HG03025 (cell line): ENCODE measurements around the gene PNMA8B.

Experiments
- ATAC-seq: cut with Tn5 transposase; IDR thresholded peaks from one replicate; pipeline ENCODE4 v1.9.1; 2021; ENCODE audit warnings: mild to moderate bottlenecking, moderate library complexity; ENCODE audit not compliant: unreplicated experiment, low FRiP score

Gene PNMA8B

DNA sequence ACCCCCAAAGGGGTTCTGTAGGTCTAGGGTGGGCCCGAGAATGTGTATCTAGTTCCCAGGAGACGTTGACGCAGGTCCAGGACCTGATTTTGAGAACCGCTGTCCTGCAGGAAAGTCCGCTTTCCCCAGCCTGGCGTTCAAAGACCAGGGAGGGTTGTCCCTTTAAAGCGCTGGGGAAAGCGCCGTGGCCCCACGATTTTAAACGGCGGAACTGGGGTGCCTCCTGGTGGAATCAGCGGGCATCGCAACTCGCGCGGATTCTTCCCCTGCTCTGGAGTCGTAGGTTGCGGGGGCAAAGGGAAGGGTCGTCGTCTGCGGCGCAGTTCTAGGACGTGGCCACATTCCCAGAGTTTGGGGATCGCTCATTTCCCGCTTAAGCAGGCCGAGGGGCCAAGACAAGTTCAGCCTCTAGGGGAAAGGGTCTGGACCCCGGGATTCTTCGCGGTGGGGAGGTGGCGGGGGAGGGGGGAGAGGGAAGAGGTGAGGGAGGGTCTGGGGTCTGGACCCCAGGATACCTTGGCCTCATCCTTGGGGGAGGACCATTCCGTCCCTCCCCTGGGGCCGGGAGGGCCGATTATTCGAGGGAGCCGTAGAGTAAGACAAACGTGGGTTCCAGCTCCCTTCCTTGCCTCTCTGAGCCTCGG lies 7.7 kb downstream of the PNMA8B start:
- ATAC-seq: no peak

DNA sequence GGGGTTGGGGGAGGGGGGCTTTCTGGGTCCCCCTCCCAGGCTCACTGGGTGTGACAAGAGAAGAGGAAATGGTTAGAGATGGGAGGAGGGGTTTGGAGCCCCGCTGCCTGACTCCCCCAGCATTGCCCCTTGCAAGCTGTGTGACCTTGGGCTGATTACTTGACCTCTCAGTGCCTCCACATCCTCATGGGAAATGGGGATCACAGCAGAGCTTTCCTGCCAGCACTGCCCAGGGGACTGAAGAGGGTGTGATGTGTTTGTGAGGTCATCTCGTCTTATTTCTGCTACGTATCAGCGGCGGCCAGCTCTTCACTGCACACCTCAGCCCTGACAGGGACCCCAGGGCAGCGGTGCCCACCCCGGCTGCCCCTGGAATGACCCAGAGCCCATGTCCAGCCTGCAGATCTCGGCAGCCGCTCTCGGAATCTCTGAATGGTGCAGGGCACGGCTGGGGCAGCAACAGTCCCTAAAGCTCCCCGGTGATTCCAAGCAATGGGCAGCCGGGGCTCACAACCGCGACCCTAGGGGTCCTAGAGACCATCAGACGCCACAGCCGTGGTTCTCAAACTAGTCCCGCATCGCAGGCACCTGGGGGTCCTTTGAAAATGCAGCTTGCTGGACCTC lies 8.4 kb downstream of the PNMA8B start:
- ATAC-seq: no peak

DNA sequence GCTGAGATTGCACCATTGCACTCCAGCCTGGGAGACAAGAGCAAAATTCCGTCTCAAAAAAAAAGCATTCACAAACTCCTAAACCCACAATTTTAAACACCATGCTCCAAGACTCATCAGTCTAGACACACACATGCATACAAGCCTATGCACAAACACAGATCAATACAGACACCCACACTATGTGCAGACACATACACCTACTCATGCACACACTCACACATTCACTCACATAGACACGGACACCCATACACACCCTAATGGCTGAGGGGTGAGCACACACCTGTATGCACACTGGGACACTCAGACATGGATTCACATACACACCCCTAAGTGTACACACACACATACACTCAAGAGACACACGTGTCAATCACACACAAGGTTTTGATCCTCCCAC lies 9.3 kb downstream of the PNMA8B start:
- ATAC-seq: no peak

- no peak for ATAC-seq
Observed at GRCh38 chr19:46484656-46485055, 11.0 kb downstream of the PNMA8B start.

- ATAC-seq: no peak
Observed at GRCh38 chr19:46482631-46483030, 13.0 kb downstream of the PNMA8B start.

GRCh38 chr19:46481947-46482346 lies 13.7 kb downstream of the PNMA8B start:
- ATAC-seq: no peak

DNA sequence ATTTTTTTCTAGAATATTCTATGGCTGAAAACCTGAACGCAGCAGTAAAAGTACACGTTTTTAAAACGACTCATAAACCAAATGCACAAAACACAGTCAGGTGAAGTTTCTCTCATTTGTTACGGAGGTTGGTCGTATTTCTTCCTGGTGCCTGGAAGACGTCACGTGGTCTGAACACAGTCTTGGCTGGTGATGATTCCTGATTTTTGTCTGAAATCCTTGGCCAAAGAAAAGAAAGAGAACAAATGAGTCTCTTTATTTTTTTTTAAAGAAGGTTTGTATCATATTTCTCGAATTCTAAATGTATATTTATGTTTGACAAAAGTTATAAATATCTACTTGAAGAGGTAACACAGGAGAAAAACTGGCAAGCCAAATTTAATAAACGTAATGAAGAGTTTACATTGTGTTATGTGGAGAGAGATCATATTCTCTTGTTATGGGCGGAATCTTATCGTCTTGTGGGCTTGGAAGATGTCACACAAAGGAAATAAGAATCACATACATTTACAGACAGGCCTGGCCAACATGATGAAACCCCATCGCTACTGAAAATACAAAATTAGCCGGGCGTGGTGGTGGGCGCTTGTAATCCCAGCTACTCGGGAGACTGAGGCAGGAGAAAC lies 14.3 kb downstream of the PNMA8B start:
- no peak for ATAC-seq

GRCh38 chr19:46480415-46480814 lies 15.3 kb downstream of the PNMA8B start:
- ATAC-seq: no peak

- ATAC-seq: no peak
Observed at GRCh38 chr19:46478356-46478986, 17.2 kb downstream of the PNMA8B start.

- ATAC-seq: no peak
Observed at GRCh38 chr19:46475986-46476385, 19.7 kb downstream of the PNMA8B start.

GRCh38 chr19:46474211-46474610 lies 21.5 kb downstream of the PNMA8B start:
- ATAC-seq: no peak

DNA sequence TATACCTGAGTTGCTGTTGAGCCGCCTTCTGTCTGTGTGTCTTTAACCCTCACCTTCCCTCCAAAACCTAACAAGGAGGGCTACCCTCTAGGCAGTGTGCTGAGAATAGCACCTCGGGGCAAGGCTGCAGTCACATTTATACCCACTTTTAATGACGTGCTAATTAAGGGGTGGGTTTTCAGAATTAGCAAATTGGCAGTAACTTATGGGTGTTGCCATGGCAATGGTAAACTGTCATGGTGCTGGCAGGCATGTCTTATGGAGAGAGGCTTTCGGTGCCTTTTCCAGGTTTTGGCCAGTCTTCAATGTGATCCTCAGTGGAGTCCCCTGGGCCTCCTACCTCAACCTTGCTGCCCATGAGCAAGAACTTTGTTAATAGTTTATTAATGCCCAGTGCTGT lies 23.1 kb downstream of the PNMA8B start:
- no peak for ATAC-seq

DNA sequence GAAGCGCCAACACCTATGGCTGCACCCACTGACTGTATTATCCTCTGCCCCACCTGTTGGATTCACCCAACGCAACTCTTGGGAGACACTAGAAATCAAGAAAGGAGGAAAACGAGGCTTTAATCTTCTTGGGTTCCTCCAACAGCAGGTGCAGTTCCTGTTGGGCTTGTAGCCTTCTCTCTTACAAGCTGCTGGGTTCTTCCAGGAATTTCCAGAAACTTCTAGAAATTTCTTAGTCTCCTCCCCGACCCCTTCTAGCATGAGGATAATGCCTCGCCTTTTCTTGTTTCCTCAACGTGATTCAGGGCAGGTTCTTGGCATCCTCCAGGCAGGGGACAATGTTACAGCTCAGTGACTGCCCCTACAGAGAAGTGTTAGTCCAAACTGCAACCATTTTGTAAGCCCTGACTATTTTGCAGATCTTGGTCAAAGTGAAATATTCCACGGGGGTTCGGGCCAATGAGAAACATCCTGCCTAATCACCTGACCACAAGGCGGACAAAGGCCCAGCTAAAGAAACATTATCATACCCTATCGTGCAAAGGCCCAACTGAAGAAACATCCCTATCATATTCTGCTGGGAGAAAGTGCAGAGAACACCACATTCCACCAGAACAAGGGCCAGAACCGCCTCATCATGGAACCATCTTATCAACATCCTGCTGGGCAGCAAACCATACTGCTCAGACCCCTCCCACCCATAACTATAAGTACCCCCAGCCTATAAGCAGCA lies 23.7 kb downstream of the PNMA8B start:
- ATAC-seq: no peak

GRCh38 chr19:46471116-46471733 lies 24.4 kb downstream of the PNMA8B start, which contains the start of gene PNMA8A:
TSS of gene PNMA8A (minus strand) at chr19:46471563. CDS start at chr19:46471035, 528 bp downstream.
- ATAC-seq: no peak

- ATAC-seq: no peak
Observed at GRCh38 chr19:46470376-46470775, 25.3 kb downstream of the PNMA8B start.

DNA sequence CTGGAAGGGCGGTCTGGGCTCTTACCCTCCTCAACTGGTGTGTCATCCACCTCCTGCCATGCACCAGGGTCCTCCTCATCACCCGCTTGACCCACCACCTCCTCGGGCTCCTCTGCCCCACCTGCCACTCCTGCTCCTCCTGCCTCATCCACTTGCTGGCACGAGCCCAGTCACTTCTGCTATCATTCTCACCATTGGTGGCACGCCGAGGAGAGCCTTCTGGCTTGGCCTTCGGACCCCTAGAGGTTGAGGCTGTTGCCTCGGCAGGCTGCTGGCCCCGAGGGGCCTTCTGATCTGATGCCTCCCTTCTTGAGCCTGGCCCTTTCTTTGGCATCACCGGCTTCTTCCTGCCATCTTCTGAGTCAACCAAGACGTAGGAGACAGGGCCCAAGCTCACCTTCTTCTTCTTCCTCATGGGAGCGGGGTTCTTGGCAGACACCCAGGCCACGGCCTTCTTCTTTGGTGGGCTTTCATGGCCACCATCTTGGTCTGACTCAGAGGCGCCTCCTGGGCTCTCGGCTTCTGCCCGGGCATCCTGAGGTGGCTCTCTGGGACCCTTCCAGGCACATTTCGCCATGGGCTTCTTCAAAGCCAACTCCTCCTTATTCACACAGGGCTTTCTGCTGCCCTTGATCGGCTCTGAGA lies 26.0 kb downstream of the PNMA8B start:
- no peak for ATAC-seq

- ATAC-seq: no peak
Observed at GRCh38 chr19:46466536-46467196, 29.0 kb downstream of the PNMA8B start.

DNA sequence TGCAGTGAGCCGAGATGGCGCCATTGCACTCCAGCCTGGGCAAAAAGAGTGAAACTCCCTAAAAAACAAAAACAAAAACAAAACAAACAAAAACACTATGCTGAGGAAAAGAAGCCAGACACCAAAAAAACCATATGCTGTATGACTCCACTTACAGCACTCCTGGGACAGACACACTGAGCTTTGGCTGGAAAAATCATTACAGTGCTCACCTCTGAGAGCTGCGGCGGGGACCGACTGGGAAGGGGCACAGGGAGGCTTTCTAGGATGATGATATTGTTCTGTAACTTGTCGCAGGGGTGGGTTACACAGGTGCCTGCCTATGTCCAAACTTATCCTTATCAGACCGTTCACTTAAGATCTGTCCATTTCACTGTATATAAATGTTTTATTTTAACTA lies 32.2 kb downstream of the PNMA8B start:
- no peak for ATAC-seq

DNA sequence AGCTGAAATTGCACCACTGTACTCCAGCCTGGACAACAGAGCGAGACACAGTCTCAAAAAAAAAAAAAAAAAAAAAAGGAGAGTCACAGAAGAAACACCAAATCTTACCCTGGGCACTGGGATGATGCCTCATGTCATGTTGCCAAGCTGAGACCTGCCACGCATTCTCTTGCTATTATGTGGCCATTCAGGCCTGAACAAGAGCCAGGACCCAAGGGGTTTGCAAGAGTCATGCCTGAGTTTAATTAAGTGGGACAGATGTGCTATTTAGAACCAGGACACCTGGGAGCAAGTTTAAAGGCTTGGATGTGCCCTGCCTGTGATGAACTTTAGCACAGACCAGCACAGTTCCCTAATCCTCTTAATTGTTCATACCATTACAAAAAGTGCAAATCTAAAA lies 34.1 kb downstream of the PNMA8B start:
- ATAC-seq: no peak
